SK-N-SH (cell line): ENCODE data around the gene SYNE1. TPM values are rescaled to one million over a fixed set of nuclear protein-coding genes. Genes with fewer than 3 reads are reported as not detected.

Experiments used
- CTCF ChIA-PET: fragments of 300-600, 350-600 bp; formaldehyde crosslinking; extraction: SDS; loops from one replicate; lab custom pipeline; 2021; lab: Yijun Ruan, JAX
- POLR2A ChIA-PET: fragments of 350-600 bp; sonication (Branson Sonifier 250); formaldehyde crosslinking; extraction: SDS; loops from one replicate; lab custom pipeline; 2020; ENCODE audit warnings: antibody characterized with exemption, inconsistent platforms; lab: Yijun Ruan, JAX
- DNase-seq: peaks from one replicate; pipeline ENCODE4 v3.0.0; 2012
- H2AFZ ChIP-seq: fragments of 200-600 bp; sonication (generic); 2 replicates; pipeline ENCODE4 v1.8.1; 2016; ENCODE audit warnings: antibody characterized with exemption, mild to moderate bottlenecking, low read depth
- H3F3A ChIP-seq: fragments of 200-600 bp; sonication (generic); replicated peaks from 2 replicates; pipeline ENCODE3; 2016; ENCODE audit warnings: antibody characterized with exemption, mild to moderate bottlenecking; ENCODE audit not compliant: insufficient read depth
- H3K27ac ChIP-seq, 2 experiments: fragments of 200-500 bp in 1 of 2; fragments of 200-600 bp in 1 of 2; sonication (Bioruptor generic) in 1 of 2; sonication (generic), shearing (Covaris generic) in 1 of 2; 2 replicates each; pipeline versions ENCODE4 v1.5.1 to v1.6.1; 2014 to 2016; ENCODE audit warnings: low read depth in 2 of 2, inconsistent platforms in 1 of 2, low read length in 1 of 2, mild to moderate bottlenecking in 1 of 2, mixed read lengths in 1 of 2
- H3K27me3 ChIP-seq: fragments of 200-600 bp; sonication (generic), shearing (Covaris generic); 2 replicates; pipeline ENCODE4 v1.6.1; 2016; ENCODE audit warnings: mixed run types; ENCODE audit not compliant: insufficient read depth
- H3K36me3 ChIP-seq, 2 experiments: fragments of 200-500 bp in 1 of 2; fragments of 200-600 bp in 1 of 2; sonication (Bioruptor generic) in 1 of 2; sonication (generic) in 1 of 2; replicated peaks in 1 of 2; 2 replicates each; pipeline versions ENCODE3 to v1.5.1; 2014 to 2016; ENCODE audit warnings: low read length in 1 of 2, mild to moderate bottlenecking in 1 of 2; ENCODE audit not compliant: insufficient read depth in 2 of 2, control insufficient read depth in 1 of 2
- H3K4me1 ChIP-seq, 2 experiments: fragments of 200-500 bp in 1 of 2; fragments of 200-600 bp in 1 of 2; sonication (Bioruptor generic) in 1 of 2; sonication (generic), shearing (Covaris generic) in 1 of 2; 2 replicates each; pipeline versions ENCODE4 v1.5.1 to v1.6.1; 2014 to 2016; ENCODE audit warnings: low read depth in 1 of 2, low read length in 1 of 2, mixed run types in 1 of 2; ENCODE audit not compliant: insufficient read depth in 2 of 2, control insufficient read depth in 1 of 2
- H3K4me2 ChIP-seq: fragments of 200-600 bp; sonication (generic), shearing (Covaris generic); 2 replicates; pipeline ENCODE4 v1.6.1; 2017; ENCODE audit warnings: mixed run types
- H3K4me3 ChIP-seq, 2 experiments: fragments of 200-500 bp in 1 of 2; fragments of 200-600 bp in 1 of 2; sonication (Bioruptor generic) in 1 of 2; sonication (generic), shearing (Covaris generic) in 1 of 2; 2 replicates each; pipeline versions ENCODE4 v1.5.1 to v1.8.1; 2014 to 2016; ENCODE audit warnings: low read depth in 2 of 2, inconsistent platforms in 1 of 2, low read length in 1 of 2, mild to moderate bottlenecking in 1 of 2, mixed read lengths in 1 of 2, moderate library complexity in 1 of 2
- H3K79me2 ChIP-seq: fragments of 200-600 bp; sonication (generic); 2 replicates; pipeline ENCODE4 v1.8.1; 2017; ENCODE audit warnings: mild to moderate bottlenecking; ENCODE audit not compliant: insufficient read depth
- H3K9ac ChIP-seq: fragments of 200-600 bp; sonication (generic); 2 replicates; pipeline ENCODE4 v1.6.1; 2017; ENCODE audit warnings: mixed run types
- H3K9me2 ChIP-seq: fragments of 200-600 bp; sonication (generic); 2 replicates; pipeline ENCODE4 v1.6.1; 2017; ENCODE audit warnings: mixed run types
- H3K9me3 ChIP-seq: fragments of 200-600 bp; sonication (generic); 2 replicates; pipeline ENCODE4 v1.6.1; 2017; ENCODE audit warnings: mixed run types, mild to moderate bottlenecking, moderate library complexity
- H4K20me1 ChIP-seq: fragments of 200-600 bp; sonication (generic); 2 replicates; pipeline ENCODE4 v1.6.1; 2017; ENCODE audit warnings: mild to moderate bottlenecking, mixed run types; ENCODE audit not compliant: insufficient read depth
- EP300 ChIP-seq, 2 experiments: IDR thresholded peaks; 2 replicates each; pipeline versions ENCODE4 v1.4.0 to v1.6.1; 2012; ENCODE audit warnings: borderline replicate concordance in 1 of 2, low read depth in 1 of 2, low read length in 1 of 2
- EZH2phosphoT487 ChIP-seq: fragments of 200-600 bp; sonication (generic); IDR thresholded peaks from 2 replicates; pipeline ENCODE4 v1.6.1; 2017; ENCODE audit warnings: low read depth, mixed run types, mild to moderate bottlenecking, antibody characterized with exemption, moderate library complexity, borderline replicate concordance
- FOSL2 ChIP-seq: IDR thresholded peaks from 2 replicates; pipeline ENCODE4 v1.4.0; 2012; ENCODE audit warnings: low read depth, mild to moderate bottlenecking, moderate library complexity, borderline replicate concordance
- FOXJ3 ChIP-seq: sonication (generic); formaldehyde crosslinking; IDR thresholded peaks from 2 replicates; pipeline ENCODE4 v1.5.1; 2020; ENCODE audit warnings: mild to moderate bottlenecking, missing genetic modification reagents
- FOXM1 ChIP-seq: IDR thresholded peaks from 2 replicates; pipeline ENCODE4 v1.4.0; 2012; ENCODE audit warnings: low read depth, mild to moderate bottlenecking
- MXI1 ChIP-seq: IDR thresholded peaks from 2 replicates; pipeline ENCODE4 v1.6.1; 2012; ENCODE audit warnings: mild to moderate bottlenecking, low read depth, low read length, improper control_type of control experiment
- NFIC ChIP-seq: IDR thresholded peaks from 2 replicates; pipeline ENCODE4 v1.4.0; 2012; ENCODE audit warnings: borderline replicate concordance
- NRF1 ChIP-seq: IDR thresholded peaks from 2 replicates; pipeline ENCODE4 v1.6.1; 2012; ENCODE audit warnings: low read depth, mild to moderate bottlenecking, low read length
- RAD21 ChIP-seq: IDR thresholded peaks from 2 replicates; pipeline ENCODE4 v1.6.1; 2012; ENCODE audit warnings: mild to moderate bottlenecking, low read length
- RCOR1 ChIP-seq: fragments of 150-350 bp; IDR thresholded peaks from 2 replicates; pipeline ENCODE4 v1.6.1; 2017; ENCODE audit warnings: antibody characterized with exemption, low read length
- SIN3A ChIP-seq: IDR thresholded peaks from 2 replicates; pipeline ENCODE4 v1.6.1; 2012; ENCODE audit warnings: low read depth, mild to moderate bottlenecking, low read length, moderate library complexity, borderline replicate concordance
- whole genome bisulfite sequencing: methylation state at CpG from one replicate; pipeline ENCODE4 v1.1.6; 2017; ENCODE audit warnings: low lambda C conversion rate; 5-methylcytosine and 5-hydroxymethylcytosine counted together
- polyA plus RNA-seq, 3 experiments: library from polyadenylated mRNA; depleted of rRNA; stranded (reverse); fragments of >200 nt; gene quantifications; 2 replicates each; pipeline ENCODE4 v1.2.3, GENCODE V29; 2012
- TF ChIP-seq, protein P1 (sequence below): IDR thresholded peaks from 2 replicates; pipeline ENCODE4 v1.6.1; 2012; ENCODE audit warnings: mild to moderate bottlenecking, low read depth, low read length, moderate library complexity
- TF ChIP-seq, protein P2 (sequence below): IDR thresholded peaks from 2 replicates; pipeline ENCODE4 v1.4.0; 2012; ENCODE audit warnings: low read depth

SYNE1 gene
- polyA plus RNA-seq, 1 of the 3 experiments (the other 2 are of a cell fraction) = 31.1 TPM

DNA sequence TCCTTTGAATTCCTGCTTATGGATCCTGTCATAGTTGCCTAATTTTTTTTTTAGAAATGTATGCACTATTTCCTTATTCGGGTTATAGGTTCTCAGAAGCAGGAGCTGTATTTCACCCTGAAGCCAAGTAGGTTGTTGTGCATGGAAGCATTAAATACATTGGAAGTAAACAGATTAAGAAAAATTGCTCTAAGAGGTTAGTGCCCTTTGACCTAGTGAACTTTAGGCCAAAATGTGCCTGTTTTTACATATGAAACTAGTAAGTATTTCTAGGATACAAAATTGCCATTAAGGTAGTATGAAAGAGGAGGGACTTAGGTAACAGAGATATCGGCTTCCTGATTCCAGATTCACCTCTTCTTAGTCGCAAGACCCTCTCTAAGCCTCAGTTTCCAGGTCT is 377.9 kb downstream of the SYNE1 start:
- H3K27me3 ChIP-seq = no peaks in the 10 kb centered on the region
- H3K36me3 ChIP-seq = peaks cover 62 to 68% of the 10 kb centered on the region in 2 experiments
- peaks cover 13% of the 10 kb centered on the region for H3F3A ChIP-seq
- CTCF ChIA-PET = interaction anchor here (1.2 kb wide), 1 partner anchor 9 kb away, joined by 4 read pairs; no protein-coding TSS in a partner anchor
- H4K20me1 ChIP-seq = no peaks in the 10 kb centered on the region
- no peaks in the 10 kb centered on the region for H3K9me2 ChIP-seq
- no peaks in the 10 kb centered on the region for H3K79me2 ChIP-seq
- H2AFZ ChIP-seq = no peak overlapping the region
- TF ChIP-seq FOXJ3 (CRISPR knock-in tag) (no peak), FOSL2 (no peak), SIN3A (no peak), FOXM1 (no peak), NFIC (no peak), RCOR1 (no peak), MXI1 (no peak)
- TF ChIP-seq, protein P1, sequence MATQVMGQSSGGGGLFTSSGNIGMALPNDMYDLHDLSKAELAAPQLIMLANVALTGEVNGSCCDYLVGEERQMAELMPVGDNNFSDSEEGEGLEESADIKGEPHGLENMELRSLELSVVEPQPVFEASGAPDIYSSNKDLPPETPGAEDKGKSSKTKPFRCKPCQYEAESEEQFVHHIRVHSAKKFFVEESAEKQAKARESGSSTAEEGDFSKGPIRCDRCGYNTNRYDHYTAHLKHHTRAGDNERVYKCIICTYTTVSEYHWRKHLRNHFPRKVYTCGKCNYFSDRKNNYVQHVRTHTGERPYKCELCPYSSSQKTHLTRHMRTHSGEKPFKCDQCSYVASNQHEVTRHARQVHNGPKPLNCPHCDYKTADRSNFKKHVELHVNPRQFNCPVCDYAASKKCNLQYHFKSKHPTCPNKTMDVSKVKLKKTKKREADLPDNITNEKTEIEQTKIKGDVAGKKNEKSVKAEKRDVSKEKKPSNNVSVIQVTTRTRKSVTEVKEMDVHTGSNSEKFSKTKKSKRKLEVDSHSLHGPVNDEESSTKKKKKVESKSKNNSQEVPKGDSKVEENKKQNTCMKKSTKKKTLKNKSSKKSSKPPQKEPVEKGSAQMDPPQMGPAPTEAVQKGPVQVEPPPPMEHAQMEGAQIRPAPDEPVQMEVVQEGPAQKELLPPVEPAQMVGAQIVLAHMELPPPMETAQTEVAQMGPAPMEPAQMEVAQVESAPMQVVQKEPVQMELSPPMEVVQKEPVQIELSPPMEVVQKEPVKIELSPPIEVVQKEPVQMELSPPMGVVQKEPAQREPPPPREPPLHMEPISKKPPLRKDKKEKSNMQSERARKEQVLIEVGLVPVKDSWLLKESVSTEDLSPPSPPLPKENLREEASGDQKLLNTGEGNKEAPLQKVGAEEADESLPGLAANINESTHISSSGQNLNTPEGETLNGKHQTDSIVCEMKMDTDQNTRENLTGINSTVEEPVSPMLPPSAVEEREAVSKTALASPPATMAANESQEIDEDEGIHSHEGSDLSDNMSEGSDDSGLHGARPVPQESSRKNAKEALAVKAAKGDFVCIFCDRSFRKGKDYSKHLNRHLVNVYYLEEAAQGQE = no peak
- no peak for DNase-seq
- H3K4me1 ChIP-seq = no peaks in the 10 kb centered on the region
- no peak overlapping the region for H3K4me2 ChIP-seq
- WGBS = 93% methylated on average over 3 of the region's 3 CpGs
- POLR2A ChIA-PET = no interaction called here
- H3K4me3 ChIP-seq = no peak overlapping the region
- H3K9ac ChIP-seq = no peak overlapping the region
- no peak overlapping the region for H3K27ac ChIP-seq
- H3K9me3 ChIP-seq = no peaks in the 10 kb centered on the region

DNA sequence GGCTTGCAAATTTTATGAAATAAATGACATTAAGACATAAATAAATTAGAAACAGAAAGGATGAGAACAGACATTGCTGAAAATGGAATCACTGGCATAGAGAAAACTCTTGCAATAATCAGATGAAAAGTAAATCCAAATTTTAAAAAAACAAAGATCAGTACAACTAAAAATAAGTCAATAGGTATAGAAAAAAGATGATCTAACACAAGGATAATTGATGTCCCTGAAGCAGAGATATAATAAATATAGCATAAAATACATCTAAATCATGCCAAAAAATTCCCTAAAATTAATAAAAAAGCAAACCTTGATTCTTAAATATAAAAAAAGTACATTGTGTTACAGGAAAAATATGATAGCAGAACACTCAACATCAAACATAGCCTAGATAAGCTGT is 379.6 kb downstream of the SYNE1 start:
- Histone ChIP-seq H3K9ac (no peak overlapping the region), H2AFZ (no peak overlapping the region), H3K79me2 (no peaks in the 10 kb centered on the region), H3K27me3 (no peaks in the 10 kb centered on the region), H3K27ac (no peak overlapping the region), H4K20me1 (no peaks in the 10 kb centered on the region), H3K4me1 (no peaks in the 10 kb centered on the region), H3K4me3 (no peak overlapping the region), H3K4me2 (no peak overlapping the region), H3K36me3 (peaks cover 70 to 74% of the 10 kb centered on the region in 2 experiments), H3K9me2 (no peaks in the 10 kb centered on the region), H3F3A (peaks cover 15% of the 10 kb centered on the region), H3K9me3 (no peaks in the 10 kb centered on the region)
- no peak for TF ChIP-seq FOSL2
- DNase-seq = no peak
- CTCF ChIA-PET = interaction anchor here (0.8 to 2.8 kb wide), 2 partner anchors 11 to 492 kb away, joined by 4 to 9 read pairs; no protein-coding TSS in a partner anchor
- POLR2A ChIA-PET = no interaction called here

DNA sequence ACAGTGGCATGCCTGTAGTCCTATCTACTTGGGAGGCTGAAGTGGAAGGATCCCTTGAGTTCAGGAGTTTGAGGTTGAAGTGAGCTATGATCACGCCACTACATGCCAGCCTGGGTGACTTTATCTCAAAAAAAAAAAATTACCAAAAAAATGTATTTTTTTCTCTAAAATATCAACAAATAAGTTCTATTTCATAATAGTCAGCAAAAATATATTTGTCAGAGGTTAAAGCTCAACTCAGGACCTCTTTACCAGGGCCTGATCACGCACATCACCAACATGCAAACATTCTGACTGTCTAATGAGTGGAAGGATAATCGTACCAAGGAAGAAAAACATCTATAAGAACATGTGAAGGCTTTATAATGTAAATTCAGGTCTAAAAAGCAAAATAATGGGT is 387.0 kb downstream of the SYNE1 start:
- Histone ChIP-seq H4K20me1 (no peaks in the 10 kb centered on the region), H3K36me3 (peaks cover 53 to 62% of the 10 kb centered on the region in 2 experiments), H2AFZ (no peak overlapping the region), H3K27me3 (no peaks in the 10 kb centered on the region), H3K9me2 (no peaks in the 10 kb centered on the region), H3F3A (peaks cover 17% of the 10 kb centered on the region), H3K9me3 (no peaks in the 10 kb centered on the region), H3K79me2 (peaks cover 7% of the 10 kb centered on the region; the same call in 1 of the 2 replicates), H3K9ac (no peak overlapping the region), H3K4me1 (peaks cover 0 to 2% of the 10 kb centered on the region in 2 experiments; a peak in 1 of 4 replicates), H3K27ac (no peak overlapping the region), H3K4me2 (no peak overlapping the region), H3K4me3 (no peak overlapping the region)
- ChIA-PET POLR2A (no interaction called here), CTCF (interaction anchor here (2.6 kb wide), 1 partner anchor 18 kb away, joined by 5 read pairs; no protein-coding TSS in a partner anchor)
- 98% methylated on average over 3 of the region's 3 CpGs for WGBS
- TF ChIP-seq RAD21 (no peak), NRF1 (no peak), EZH2phosphoT487 (no peak), FOSL2 (no peak), MXI1 (no peak), EP300 (IDR thresholded peaks at IDR 0.05; ENCODE audit: borderline replicate concordance in 1 of 2, low read depth in 1 of 2, low read length in 1 of 2) (no peak)
- TF ChIP-seq, protein P1 = no peak
- TF ChIP-seq, protein P2, sequence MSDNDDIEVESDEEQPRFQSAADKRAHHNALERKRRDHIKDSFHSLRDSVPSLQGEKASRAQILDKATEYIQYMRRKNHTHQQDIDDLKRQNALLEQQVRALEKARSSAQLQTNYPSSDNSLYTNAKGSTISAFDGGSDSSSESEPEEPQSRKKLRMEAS = no peak
- no peak for DNase-seq
